NCI-H187 treated with DMSO at 0.1 percent for 48 hours (cell line): ENCODE measurements around the gene NRXN3.

Source experiments
- DNase-seq: peaks from one replicate; lab custom pipeline; 2025; lab: John Stamatoyannopoulos, UW

The NRXN3 gene

GRCh38 chr14:78173346-78174035 is 3.3 kb downstream of the NRXN3 start:
- no peak for DNase-seq

- DNase-seq: no peak
Observed at GRCh38 chr14:78175412-78175811, 5.2 kb downstream of the NRXN3 start.

GRCh38 chr14:78178071-78178470 is 7.9 kb downstream of the NRXN3 start:
- no peak for DNase-seq

- no peak for DNase-seq
Observed at GRCh38 chr14:78178971-78179370, 8.8 kb downstream of the NRXN3 start.

GRCh38 chr14:78181270-78181669 is 11.1 kb downstream of the NRXN3 start:
- no peak for DNase-seq

- no peak for DNase-seq
Observed at GRCh38 chr14:78182722-78183121, 12.5 kb downstream of the NRXN3 start.

GRCh38 chr14:78184157-78184556 is 14.0 kb downstream of the NRXN3 start:
- DNase-seq: no peak

GRCh38 chr14:78186277-78186676 is 16.1 kb downstream of the NRXN3 start:
- no peak for DNase-seq

GRCh38 chr14:78188882-78189281 is 18.7 kb downstream of the NRXN3 start:
- DNase-seq: no peak

- DNase-seq: no peak
Observed at GRCh38 chr14:78195431-78195830, 25.3 kb downstream of the NRXN3 start.

- no peak for DNase-seq
Observed at GRCh38 chr14:78196323-78196722, 26.1 kb downstream of the NRXN3 start.

- no peak for DNase-seq
Observed at GRCh38 chr14:78197051-78197450, 26.9 kb downstream of the NRXN3 start.

GRCh38 chr14:78202163-78202562 is 32.0 kb downstream of the NRXN3 start:
- no peak for DNase-seq

GRCh38 chr14:78202976-78203375 is 32.8 kb downstream of the NRXN3 start:
- peak; percentile 82 for DNase-seq

- no peak for DNase-seq
Observed at GRCh38 chr14:78207414-78207813, 37.2 kb downstream of the NRXN3 start.

- DNase-seq: no peak
Observed at GRCh38 chr14:78220273-78220672, 50.1 kb downstream of the NRXN3 start.

- no peak for DNase-seq
Observed at GRCh38 chr14:78222746-78223145, 52.6 kb downstream of the NRXN3 start.

GRCh38 chr14:78227248-78228077 is 57.3 kb downstream of the NRXN3 start:
- peak; percentile 84 for DNase-seq

- no peak for DNase-seq
Observed at GRCh38 chr14:78228702-78229327, 58.6 kb downstream of the NRXN3 start.

- no peak for DNase-seq
Observed at GRCh38 chr14:78232231-78233000, 62.2 kb downstream of the NRXN3 start.

GRCh38 chr14:78238141-78238540 is 68.0 kb downstream of the NRXN3 start:
- no peak for DNase-seq

GRCh38 chr14:78240567-78240966 is 70.4 kb downstream of the NRXN3 start:
- DNase-seq: no peak
